H1 (cell line): ENCODE measurements around the gene RPS4Y2. TPM values are rescaled to one million over a fixed set of nuclear protein-coding genes. Genes with fewer than 3 reads are reported as not detected.

Experiments used
- CTCF ChIA-PET: fragments of 300-600 bp; sonication (Branson Sonifier 250); formaldehyde crosslinking; loops from one replicate; lab custom pipeline; 2021; ENCODE audit not compliant: partially characterized antibody; lab: Charles Lee
- POLR2A ChIA-PET: fragments of 300-600 bp; sonication (Branson Sonifier 250); formaldehyde crosslinking; loops from one replicate; lab custom pipeline; 2021; ENCODE audit warnings: inconsistent platforms; ENCODE audit not compliant: partially characterized antibody; lab: Charles Lee
- DNase-seq, 2 experiments: peaks; one replicate each; pipeline versions ENCODE4 v3.0.0 to v3.0.0-alpha.2; 2010 to 2022; ENCODE audit warnings: low spot score in 2 of 2, low read depth in 1 of 2, mixed read lengths in 1 of 2
- FAIRE-seq: peaks from 2 replicates; lab custom pipeline; 2011; peaks lifted over from hg19 to GRCh38; lab: Jason Lieb, UNC
- H2AFZ ChIP-seq: 2 replicates; pipeline ENCODE4 v1.8.1; 2012; ENCODE audit warnings: low read length, inconsistent platforms
- H2AK5ac ChIP-seq: 2 replicates; pipeline ENCODE4 v1.6.1; 2013; ENCODE audit warnings: low read depth, low read length
- H2BK120ac ChIP-seq: replicated peaks from 2 replicates; pipeline ENCODE3; 2013; ENCODE audit warnings: low read depth, low read length, inconsistent platforms
- H2BK12ac ChIP-seq: 2 replicates; pipeline ENCODE4 v1.6.1; 2013; ENCODE audit warnings: low read depth, low read length
- H2BK15ac ChIP-seq: 2 replicates; pipeline ENCODE4 v1.6.1; 2013; ENCODE audit warnings: low read length
- H2BK20ac ChIP-seq: 2 replicates; pipeline ENCODE4 v1.6.1; 2013; ENCODE audit warnings: low read length
- H2BK5ac ChIP-seq: 2 replicates; pipeline ENCODE4 v1.6.1; 2013; ENCODE audit warnings: low read depth, low read length
- H3K14ac ChIP-seq: 2 replicates; pipeline ENCODE4 v1.6.1; 2013; ENCODE audit warnings: inconsistent platforms; ENCODE audit not compliant: insufficient read length
- H3K18ac ChIP-seq: 2 replicates; pipeline ENCODE4 v1.6.1; 2013; ENCODE audit warnings: low read length; ENCODE audit errors: extremely low read depth
- H3K23ac ChIP-seq: 2 replicates; pipeline ENCODE4 v1.6.1; 2013; ENCODE audit warnings: inconsistent platforms; ENCODE audit not compliant: insufficient read length
- H3K23me2 ChIP-seq: 2 replicates; pipeline ENCODE4 v1.6.1; 2013; ENCODE audit warnings: low read depth, low read length
- H3K27ac ChIP-seq: 2 replicates; pipeline ENCODE4 v1.6.1; 2011; ENCODE audit warnings: low read depth, low read length, inconsistent platforms
- H3K27me3 ChIP-seq, 4 experiments: replicated peaks in 1 of 4; 1 replicate in 1 of 4; 2 replicates in 3 of 4; pipeline versions ENCODE4 v1.6.1 to v1.8.1; 2011 to 2013; ENCODE audit warnings: low read length in 3 of 4, mild to moderate bottlenecking in 3 of 4, inconsistent platforms in 2 of 4, mixed read lengths in 2 of 4, moderate library complexity in 1 of 4; ENCODE audit not compliant: control insufficient read depth in 3 of 4, insufficient read depth in 3 of 4; ENCODE audit errors: extremely low read depth in 1 of 4
- H3K36me3 ChIP-seq, 4 experiments: 2 replicates each; pipeline versions ENCODE4 v1.6.1 to v1.8.1; 2011 to 2013; ENCODE audit warnings: mild to moderate bottlenecking in 4 of 4, low read length in 3 of 4, moderate library complexity in 2 of 4, control low read depth in 1 of 4, inconsistent platforms in 1 of 4; ENCODE audit not compliant: insufficient read depth in 4 of 4, control insufficient read depth in 2 of 4
- H3K4ac ChIP-seq: replicated peaks from 2 replicates; pipeline ENCODE3; 2013; ENCODE audit warnings: low read length, low read depth, mixed read lengths, inconsistent platforms; ENCODE audit not compliant: insufficient read length
- H3K4me1 ChIP-seq, 4 experiments: replicated peaks in 1 of 4; 1 replicate in 1 of 4; 2 replicates in 3 of 4; pipeline versions ENCODE4 v1.6.1 to v1.8.1; 2011 to 2013; ENCODE audit warnings: low read length in 3 of 4, inconsistent platforms in 2 of 4, mixed read lengths in 1 of 4; ENCODE audit not compliant: insufficient read depth in 4 of 4, control insufficient read depth in 3 of 4
- H3K4me2 ChIP-seq, 2 experiments: 2 replicates each; pipeline versions ENCODE4 v1.6.1 to v1.8.1; 2011 to 2013; ENCODE audit warnings: low read depth in 2 of 2, low read length in 2 of 2, control low read depth in 1 of 2, inconsistent platforms in 1 of 2, mild to moderate bottlenecking in 1 of 2; ENCODE audit not compliant: insufficient read depth in 1 of 2
- H3K4me3 ChIP-seq, 4 experiments: fragments of 200-600, 300-600 bp in 1 of 4; sonication (generic), shearing (Covaris generic), sonication (Bioruptor Twin) in 1 of 4; 2 replicates each; pipeline versions ENCODE4 v1.5.1 to v1.8.1; 2011 to 2016; ENCODE audit warnings: low read length in 4 of 4, low read depth in 3 of 4, control low read depth in 2 of 4, inconsistent platforms in 2 of 4, mild to moderate bottlenecking in 2 of 4, mixed read lengths in 1 of 4, moderate library complexity in 1 of 4; ENCODE audit not compliant: insufficient read depth in 2 of 4; ENCODE audit errors: extremely low read depth in 1 of 4
- H3K56ac ChIP-seq: replicated peaks from 2 replicates; pipeline ENCODE3; 2013; ENCODE audit warnings: low read depth, mild to moderate bottlenecking, mixed read lengths, low read length, inconsistent platforms; ENCODE audit not compliant: insufficient read length
- H3K79me1 ChIP-seq: 2 replicates; pipeline ENCODE4 v1.6.1; 2013; ENCODE audit warnings: low read depth, low read length, control low read depth
- H3K79me2 ChIP-seq, 2 experiments: 2 replicates each; pipeline versions ENCODE4 v1.6.1 to v1.8.1; 2012 to 2013; ENCODE audit warnings: low read length in 2 of 2, mild to moderate bottlenecking in 2 of 2, inconsistent platforms in 1 of 2; ENCODE audit not compliant: insufficient read depth in 2 of 2, control insufficient read depth in 1 of 2
- H3K9ac ChIP-seq, 4 experiments: replicated peaks in 1 of 4; 1 replicate in 1 of 4; 2 replicates in 3 of 4; pipeline versions ENCODE4 v1.6.1 to v1.8.1; 2011 to 2013; ENCODE audit warnings: low read depth in 3 of 4, low read length in 3 of 4, control low read depth in 2 of 4, mild to moderate bottlenecking in 2 of 4, moderate library complexity in 2 of 4, inconsistent platforms in 1 of 4; ENCODE audit errors: extremely low read depth in 1 of 4
- H3K9me3 ChIP-seq, 2 experiments: 2 replicates each; pipeline versions ENCODE4 v1.6.1 to v1.8.1; 2012 to 2013; ENCODE audit warnings: mild to moderate bottlenecking in 2 of 2, moderate library complexity in 2 of 2, control low read depth in 1 of 2, inconsistent platforms in 1 of 2, low read depth in 1 of 2, low read length in 1 of 2, mixed read lengths in 1 of 2; ENCODE audit not compliant: insufficient read depth in 2 of 2
- H4K20me1 ChIP-seq, 2 experiments: replicated peaks in 1 of 2; 2 replicates each; pipeline versions ENCODE3 to v1.8.1; 2011 to 2013; ENCODE audit warnings: inconsistent platforms in 2 of 2, low read length in 2 of 2, mild to moderate bottlenecking in 1 of 2; ENCODE audit not compliant: insufficient read depth in 2 of 2, control insufficient read depth in 1 of 2
- H4K5ac ChIP-seq: 2 replicates; pipeline ENCODE4 v1.6.1; 2013; ENCODE audit warnings: low read length, low read depth, mixed read lengths, inconsistent platforms; ENCODE audit not compliant: insufficient read length
- H4K8ac ChIP-seq: 2 replicates; pipeline ENCODE4 v1.8.0; 2013; ENCODE audit warnings: mild to moderate bottlenecking, moderate library complexity, low read length, inconsistent platforms; ENCODE audit not compliant: insufficient read depth; ENCODE audit errors: extremely low read depth
- H4K91ac ChIP-seq: replicated peaks from 2 replicates; pipeline ENCODE3; 2013; ENCODE audit warnings: low read length, mixed read lengths, inconsistent platforms; ENCODE audit not compliant: insufficient read length
- E2F6 ChIP-seq: IDR thresholded peaks from 2 replicates; pipeline ENCODE4 v1.6.1; 2012; ENCODE audit warnings: inconsistent platforms
- FOSL1 ChIP-seq: IDR thresholded peaks from 2 replicates; pipeline ENCODE4 v1.6.1; 2011; ENCODE audit warnings: mild to moderate bottlenecking, low read depth, low read length, moderate library complexity; ENCODE audit not compliant: insufficient read depth
- WGBS, 2 experiments: shearing (Covaris generic) in 1 of 2; methylation state at CpG; one replicate each; pipeline versions ENCODE4 v1.1.6 to v1.1.7; 2013 to 2015; ENCODE audit warnings: low lambda C conversion rate in 2 of 2, mixed read lengths in 2 of 2, inconsistent platforms in 1 of 2, low coverage in 1 of 2, missing lambda C conversion rate in 1 of 2; ENCODE audit not compliant: insufficient replicate concordance in 2 of 2, insufficient coverage in 1 of 2, insufficient read length in 1 of 2; ENCODE audit errors: extremely low coverage in 1 of 2, missing lambda C conversion rate in 1 of 2; 5-methylcytosine and 5-hydroxymethylcytosine counted together
- polyA plus RNA-seq, 7 experiments: library from polyadenylated mRNA; depleted of rRNA in 3 of 7; stranded (reverse) in 5 of 7; unstranded in 2 of 7; fragments of >200 nt in 5 of 7; fragments of 200-250 nt in 2 of 7; gene quantifications; 1 replicate in 5 of 7; 2 replicates in 1 of 7; 4 replicates in 1 of 7; pipeline versions ENCODE4 v1.2.1 to v1.2.3, GENCODE V29; 2011 to 2013; ENCODE audit warnings: missing spikeins in 2 of 7, mixed read lengths in 2 of 7
- total RNA-seq: library from RNA; stranded (reverse); fragmentation: NEBNext Ultra II Directional; extraction: Animal tissue kit (Norgen Biotek cat#: 25700); gene quantifications from 2 replicates; pipeline ENCODE4 v1.2.1, GENCODE V29; 2021

The RPS4Y2 gene
- total and polyA plus RNA-seq, 2 of the 8 experiments (the other 6 are each of a cell fraction or from before 2014, with no cell fraction given) = not detected

GRCh38 chrY:20735200-20735599 lies 20.7 kb upstream of the RPS4Y2 start:
- WGBS, 2 experiments = no CpG with 5 or more reads among the region's 1 CpG
- Histone ChIP-seq H3K4me2 (no peak overlapping the region), H4K5ac (no peak overlapping the region), H3K4me3 (no peak overlapping the region), H3K79me1 (no peaks in the 10 kb centered on the region), H4K8ac (no peak overlapping the region), H2BK15ac (no peak overlapping the region), H4K91ac (no peak overlapping the region), H3K4me1 (no peaks in the 10 kb centered on the region), H3K79me2 (no peaks in the 10 kb centered on the region), H3K27ac (no peak overlapping the region), H3K4ac (no peak overlapping the region), H2AFZ (no peak overlapping the region), H2BK12ac (no peak overlapping the region), H2AK5ac (no peak overlapping the region), H3K9ac (no peak overlapping the region), H3K23me2 (no peaks in the 10 kb centered on the region), H2BK5ac (no peak overlapping the region), H2BK120ac (no peak overlapping the region), H3K36me3 (no peaks in the 10 kb centered on the region), H2BK20ac (no peak overlapping the region), H3K56ac (no peak overlapping the region), H3K23ac (no peak overlapping the region), H3K27me3 (no peaks in the 10 kb centered on the region), H4K20me1 (no peaks in the 10 kb centered on the region), H3K9me3 (peaks cover 4 to 43% of the 10 kb centered on the region in 2 experiments; a peak in 3 of 4 replicates), H3K14ac (no peak overlapping the region), H3K18ac (no peak overlapping the region)
- ChIA-PET POLR2A (no interaction called here), CTCF (no interaction called here)
- TF ChIP-seq FOSL1 (no peak), E2F6 (no peak)
- no peak for DNase-seq
- no peak for FAIRE-seq
